ENCODE data around the gene FAM47E. TPM values are rescaled to one million over a fixed set of nuclear protein-coding genes. Genes with fewer than 3 reads are reported as not detected.

The FAM47E gene
- total and polyA plus RNA-seq, 2 donors (not counting 3 experiments of a cell fraction or from before 2014, with no cell fraction given): 0.11 TPM; not detected in 1

DNA sequence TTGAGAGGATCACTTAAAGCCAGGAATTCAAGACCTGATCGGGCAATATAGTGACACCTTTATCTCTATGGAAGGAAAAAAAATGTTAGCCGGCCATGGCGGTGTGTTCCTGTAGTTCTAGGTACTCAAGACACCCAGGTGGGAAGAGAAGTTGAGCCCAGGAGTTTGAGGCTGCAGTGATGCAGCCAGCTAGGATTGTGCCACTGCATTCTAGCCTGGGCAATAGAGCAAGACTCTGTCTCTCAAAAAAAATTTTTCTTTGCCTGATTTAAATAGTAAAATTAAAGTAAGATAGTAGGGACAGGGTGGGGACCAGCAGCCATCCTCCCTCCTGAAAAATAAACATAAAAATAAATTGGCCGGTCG, 16.9 kb upstream of the FAM47E start:
- TF ChIP-seq, protein P1, sequence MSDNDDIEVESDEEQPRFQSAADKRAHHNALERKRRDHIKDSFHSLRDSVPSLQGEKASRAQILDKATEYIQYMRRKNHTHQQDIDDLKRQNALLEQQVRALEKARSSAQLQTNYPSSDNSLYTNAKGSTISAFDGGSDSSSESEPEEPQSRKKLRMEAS (IDR thresholded peaks at IDR 0.05; ENCODE audit: insufficient read depth, insufficient read length): no peak
- no peak for TF ChIP-seq POLR2A (IDR thresholded peaks at IDR 0.05; ENCODE audit: low read depth, low read length)
- no peak for TF ChIP-seq FOS (IDR thresholded peaks at IDR 0.05; ENCODE audit: borderline replicate concordance, insufficient read depth, low read length)
- TF ChIP-seq MYC (IDR thresholded peaks at IDR 0.05; ENCODE audit: low read depth, low read length): no peak
- no peak for TF ChIP-seq JUN (IDR thresholded peaks at IDR 0.05; ENCODE audit: borderline replicate concordance, insufficient read depth, insufficient read length, low read depth)
- no peak for TF ChIP-seq EZH2 (IDR thresholded peaks at IDR 0.05; ENCODE audit: borderline replicate concordance, low read depth, low read length, severe bottlenecking)
- no peak for TF ChIP-seq CTCF (IDR thresholded peaks at IDR 0.05; ENCODE audit: extremely low read depth in 1 of 2, insufficient read depth in 1 of 2, low read depth in 1 of 2, low read length in 2 of 2)
- TF ChIP-seq POLR2AphosphoS5 (IDR thresholded peaks at IDR 0.05; ENCODE audit: insufficient read depth, low read depth, low read length): no peak
- no peak for TF ChIP-seq GATA2 (IDR thresholded peaks at IDR 0.05; ENCODE audit: insufficient read depth, insufficient read length, low read depth, low read length)
- Histone ChIP-seq H3K79me2 (ENCODE audit: control insufficient read depth, insufficient read depth, low read length) (no peaks in the 10 kb centered on the region), H3K27me3 (ENCODE audit: control insufficient read depth in 2 of 2, insufficient read depth in 2 of 2, low read length in 2 of 2) (peaks cover 10 to 20% of the 10 kb centered on the region in 2 experiments), H3K4me2 (ENCODE audit: insufficient read depth, low read length) (no peak overlapping the region), H3K9ac (replicated peaks; ENCODE audit: extremely low read depth, insufficient read depth, low read length) (no peak overlapping the region), H3K36me3 (ENCODE audit: control insufficient read depth in 2 of 2, extremely low read depth in 1 of 2, insufficient read depth in 2 of 2, low read length in 2 of 2) (no peaks in the 10 kb centered on the region), H3K9me1 (replicated peaks; ENCODE audit: control insufficient read depth, extremely low read depth, insufficient read depth, low read length) (no peaks in the 10 kb centered on the region), H3K4me1 (ENCODE audit: control insufficient read depth, extremely low read depth, insufficient read depth, low read length) (no peaks in the 10 kb centered on the region), H4K20me1 (replicated peaks; ENCODE audit: control insufficient read depth, extremely low read depth, insufficient read depth, low read length) (no peaks in the 10 kb centered on the region), H3K27ac (ENCODE audit: insufficient read depth, low read depth, low read length) (no peak overlapping the region), H3K9me3 (replicated peaks; ENCODE audit: control insufficient read depth, insufficient read depth, low read length) (no peaks in the 10 kb centered on the region), H3K4me3 (replicated peaks in 1 of 3; ENCODE audit: insufficient read depth in 1 of 3, low read depth in 1 of 3, low read length in 3 of 3) (no peak overlapping the region), H2AFZ (ENCODE audit: low read depth, low read length) (no peak overlapping the region)
- no peak for FAIRE-seq
- intact Hi-C loops (cut with micrococcal nuclease) (no loop called here), dilution Hi-C loops (cut with MboI; ENCODE audit: extremely low pct_ligation_motif_present, low sequenced_read_pairs) (no loop called here)
- ChIA-PET POLR2A (no interaction called here), CTCF (no interaction called here)
- BruUV-seq (replicated peaks): no TSS peak
- DNase-seq (ENCODE audit: low read depth, low spot score): no peak

Data from endothelial cell of umbilical vein (primary cell).